Measurements from ENCODE around the gene DNASE1L3.

- TF ChIP-seq CTCF (conservative IDR thresholded peaks at IDR 0.05) (no peak), ZFX (IDR thresholded peaks at IDR 0.05) (no peak)
These were observed 41.4 kb downstream of the DNASE1L3 start for GRCh38 chr3:58169371-58169770.

Data from C4-2B (cell line).